Kidney epithelial cell (primary cell): Measurements from ENCODE around the gene KIAA1586. TPM values are rescaled to one million over a fixed set of nuclear protein-coding genes. Genes with fewer than 3 reads are reported as not detected.

ENCODE experiments used
- DNase-seq: peaks from one replicate; pipeline ENCODE4 v3.0.0-alpha.2; 2010; ENCODE audit warnings: low read depth
- H3K27me3 ChIP-seq: 2 replicates; pipeline ENCODE4 v1.6.0; 2011; ENCODE audit warnings: low read length; ENCODE audit not compliant: control insufficient read depth, insufficient read depth
- H3K36me3 ChIP-seq: 2 replicates; pipeline ENCODE4 v1.5.1; 2011; ENCODE audit warnings: low read length; ENCODE audit not compliant: control insufficient read depth, insufficient read depth
- H3K4me3 ChIP-seq: 2 replicates; pipeline ENCODE4 v1.5.1; 2011; ENCODE audit warnings: low read depth, mild to moderate bottlenecking, control low read depth, low read length
- total RNA-seq: library from RNA; depleted of rRNA; stranded (reverse); fragments of >200 nt; gene quantifications from 2 replicates; pipeline ENCODE4 v1.2.3, GENCODE V29; 2015
- TF ChIP-seq, protein P1 (sequence below): IDR thresholded peaks from 2 replicates; pipeline ENCODE4 v1.5.1; 2011; ENCODE audit warnings: mild to moderate bottlenecking, moderate library complexity, low read length, control low read depth, inconsistent platforms; ENCODE audit not compliant: insufficient read depth, poor library complexity, severe bottlenecking

The KIAA1586 gene
- total RNA-seq, 1 donor from 2014 or later, result 5.7 TPM

DNA sequence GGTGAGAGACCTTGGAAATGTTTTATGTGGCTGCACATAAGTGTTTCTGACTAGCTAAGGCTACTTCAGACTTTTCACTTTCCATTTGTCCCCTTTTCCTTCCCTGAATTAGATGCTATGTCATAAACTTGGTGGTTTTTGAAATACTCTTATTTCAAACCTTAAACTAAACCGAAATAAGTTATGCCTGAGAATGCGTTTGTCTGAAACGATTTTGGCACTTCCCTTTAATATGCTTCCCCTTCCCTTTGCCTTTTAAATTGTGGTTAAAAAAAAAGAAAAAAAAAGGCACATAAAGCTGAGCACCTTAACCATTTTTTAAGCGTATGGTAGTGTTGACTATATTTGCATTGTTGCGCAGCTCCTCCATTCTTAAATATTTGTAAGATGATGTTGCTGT, 57.8 kb downstream of the KIAA1586 start:
- Histone ChIP-seq H3K4me3 (no peak overlapping the region), H3K36me3 (no peaks in the 10 kb centered on the region)
- no peak for DNase-seq

More for the DNA sequence above, 57.8 kb downstream of the KIAA1586 start:
- TF ChIP-seq, protein P1, sequence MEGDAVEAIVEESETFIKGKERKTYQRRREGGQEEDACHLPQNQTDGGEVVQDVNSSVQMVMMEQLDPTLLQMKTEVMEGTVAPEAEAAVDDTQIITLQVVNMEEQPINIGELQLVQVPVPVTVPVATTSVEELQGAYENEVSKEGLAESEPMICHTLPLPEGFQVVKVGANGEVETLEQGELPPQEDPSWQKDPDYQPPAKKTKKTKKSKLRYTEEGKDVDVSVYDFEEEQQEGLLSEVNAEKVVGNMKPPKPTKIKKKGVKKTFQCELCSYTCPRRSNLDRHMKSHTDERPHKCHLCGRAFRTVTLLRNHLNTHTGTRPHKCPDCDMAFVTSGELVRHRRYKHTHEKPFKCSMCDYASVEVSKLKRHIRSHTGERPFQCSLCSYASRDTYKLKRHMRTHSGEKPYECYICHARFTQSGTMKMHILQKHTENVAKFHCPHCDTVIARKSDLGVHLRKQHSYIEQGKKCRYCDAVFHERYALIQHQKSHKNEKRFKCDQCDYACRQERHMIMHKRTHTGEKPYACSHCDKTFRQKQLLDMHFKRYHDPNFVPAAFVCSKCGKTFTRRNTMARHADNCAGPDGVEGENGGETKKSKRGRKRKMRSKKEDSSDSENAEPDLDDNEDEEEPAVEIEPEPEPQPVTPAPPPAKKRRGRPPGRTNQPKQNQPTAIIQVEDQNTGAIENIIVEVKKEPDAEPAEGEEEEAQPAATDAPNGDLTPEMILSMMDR, result no peak
- H3K27me3 ChIP-seq, result no peaks in the 10 kb centered on the region

Other genes starting within 250 kb of the KIAA1586 start
- gene BEND6, start 91.6 kb upstream of the KIAA1586 start, total RNA-seq, result 2.7 and 2.8 TPM in 2 replicates
- gene ZNF451, start 43.5 kb downstream of the KIAA1586 start, total RNA-seq, result 34.4 and 37.2 TPM in 2 replicates
- 6.2 and 8.3 TPM in 2 replicates for gene BAG2, start 125.6 kb downstream of the KIAA1586 start, total RNA-seq
- 16.5 and 21.5 TPM in 2 replicates for gene RAB23, start 175.6 kb downstream of the KIAA1586 start, total RNA-seq